HUES48 (cell line): ENCODE measurements around the gene CARNS1.

ENCODE experiments used
- H3K27ac ChIP-seq: one replicate; pipeline ENCODE4 v1.7.0; 2013; ENCODE audit warnings: low read depth, low read length, inconsistent platforms
- H3K27me3 ChIP-seq: 2 replicates; pipeline ENCODE4 v1.6.1; 2013; ENCODE audit warnings: mild to moderate bottlenecking, low read length; ENCODE audit not compliant: control insufficient read depth, insufficient read depth
- H3K36me3 ChIP-seq: 2 replicates; pipeline ENCODE4 v1.6.1; 2013; ENCODE audit warnings: low read length; ENCODE audit not compliant: control insufficient read depth, insufficient read depth
- H3K4me1 ChIP-seq: 2 replicates; pipeline ENCODE4 v1.6.1; 2013; ENCODE audit warnings: mild to moderate bottlenecking, low read length; ENCODE audit not compliant: control insufficient read depth, insufficient read depth
- H3K4me3 ChIP-seq: 2 replicates; pipeline ENCODE4 v1.5.1; 2013; ENCODE audit warnings: mild to moderate bottlenecking, low read depth, low read length
- H3K9ac ChIP-seq: 2 replicates; pipeline ENCODE4 v1.6.1; 2013; ENCODE audit warnings: mild to moderate bottlenecking, low read depth, low read length, moderate library complexity
- H3K9me3 ChIP-seq: 2 replicates; pipeline ENCODE4 v1.6.1; 2013; ENCODE audit warnings: low read length; ENCODE audit not compliant: control insufficient read depth, insufficient read depth

CARNS1 gene

DNA sequence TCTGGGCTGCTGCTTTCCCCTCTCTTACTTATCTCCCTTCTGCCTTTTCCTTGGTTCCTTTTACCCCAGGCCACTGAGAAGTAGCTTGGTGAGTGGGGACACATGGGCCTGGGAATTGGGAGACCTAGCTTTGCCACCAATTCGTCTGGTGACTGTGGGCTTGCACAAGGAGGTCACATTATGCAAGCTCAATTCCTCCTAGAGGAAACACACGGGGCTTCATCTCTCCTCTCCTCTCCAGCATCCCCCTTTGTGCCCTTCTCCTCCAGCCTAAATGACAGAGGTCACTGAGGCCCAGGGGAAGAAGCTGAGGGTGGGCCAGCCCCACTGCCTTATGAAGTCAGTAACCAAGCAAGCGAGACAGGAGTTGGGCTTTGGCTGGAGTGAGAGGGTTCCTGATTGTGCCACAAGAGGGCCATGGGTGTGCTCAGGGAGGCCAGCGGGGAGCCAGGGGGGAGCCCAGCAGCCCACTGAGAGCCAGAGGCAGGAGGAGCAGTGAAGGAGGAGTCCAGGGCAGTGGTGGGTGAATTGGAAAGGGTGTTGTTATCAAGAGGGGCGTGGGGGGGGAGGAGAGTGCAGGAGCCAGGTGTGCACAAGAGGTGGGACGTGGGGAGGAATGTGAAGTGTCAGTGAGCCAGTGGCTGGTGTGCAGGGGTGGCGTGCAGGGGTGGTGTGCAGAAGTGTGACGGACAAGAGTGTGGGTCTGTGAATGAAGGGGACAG is 44.1 kb upstream of the CARNS1 start:
- peaks cover 55% of the 10 kb centered on the region for H3K27me3 ChIP-seq
- H3K4me1 ChIP-seq = peaks cover 37% of the 10 kb centered on the region
- H3K9ac ChIP-seq = no peak overlapping the region
- no peaks in the 10 kb centered on the region for H3K9me3 ChIP-seq
- H3K36me3 ChIP-seq = no peaks in the 10 kb centered on the region
- H3K4me3 ChIP-seq = peak overlapping the region; percentile 57
- H3K27ac ChIP-seq = no peak overlapping the region

DNA sequence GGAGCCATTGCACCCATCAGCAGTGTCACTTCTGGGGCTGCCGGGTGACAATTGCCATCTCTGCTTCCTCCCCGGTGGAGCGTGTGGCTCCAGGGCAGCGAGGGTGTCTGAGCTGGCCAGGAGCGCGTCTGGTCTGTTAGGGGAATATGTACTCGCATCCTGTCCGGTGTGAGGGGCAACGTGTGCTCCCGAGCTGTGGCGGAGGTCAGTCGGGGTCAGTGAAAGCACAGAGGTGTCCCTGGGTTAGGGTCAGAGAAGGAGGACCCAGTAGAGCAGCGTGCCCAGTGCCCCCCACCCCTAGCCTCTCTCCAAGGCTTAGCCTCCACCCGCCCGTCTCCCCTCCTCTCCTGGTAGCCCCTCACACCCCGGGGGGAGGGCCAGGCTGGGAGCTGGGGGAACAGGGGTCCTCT is 43.6 kb upstream of the CARNS1 start:
- Histone ChIP-seq H3K27me3 (peaks cover 61% of the 10 kb centered on the region), H3K9ac (no peak overlapping the region), H3K4me1 (peaks cover 40% of the 10 kb centered on the region), H3K27ac (peak overlapping the region; percentile 20), H3K4me3 (peak overlapping the region; percentile 57), H3K36me3 (no peaks in the 10 kb centered on the region), H3K9me3 (no peaks in the 10 kb centered on the region)

DNA sequence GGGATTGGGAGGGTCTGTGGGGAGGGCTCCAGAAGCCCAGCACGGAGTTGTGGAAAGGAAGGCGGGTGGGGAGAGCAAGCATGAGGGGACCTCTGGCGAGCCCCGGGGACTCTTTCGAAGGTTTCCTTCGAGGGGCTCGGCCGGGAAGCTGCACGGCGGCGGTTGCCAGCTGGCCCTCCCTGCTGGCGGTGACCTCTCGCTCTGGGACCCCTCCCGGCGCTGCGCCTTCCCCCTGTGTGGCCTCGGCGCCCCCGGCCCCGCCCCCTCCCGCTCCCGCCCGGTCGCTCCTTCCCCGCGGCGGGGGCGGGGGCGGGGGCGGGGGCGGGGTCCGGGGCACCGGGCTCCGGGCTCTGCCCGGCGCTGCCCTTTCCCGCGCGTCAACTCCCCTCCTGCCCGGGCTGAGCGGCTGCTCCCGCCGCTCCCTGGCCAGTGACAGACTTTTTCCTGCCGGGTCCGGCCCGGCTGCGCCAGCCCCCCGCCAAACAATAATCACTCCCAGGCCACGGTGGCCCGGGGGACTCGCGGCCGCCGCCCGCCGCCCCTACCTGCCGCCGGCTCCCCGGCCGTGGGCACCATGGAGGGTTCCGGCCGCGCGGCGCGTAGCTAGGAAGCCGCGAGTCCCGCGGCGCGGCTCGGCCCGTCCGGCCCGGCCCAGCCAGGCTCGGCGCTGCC is 43.0 kb upstream of the CARNS1 start:
- no peak overlapping the region for H3K9ac ChIP-seq
- peak overlapping the region; percentile 65 for H3K4me3 ChIP-seq
- peak overlapping the region; percentile 92 for H3K27ac ChIP-seq

DNA sequence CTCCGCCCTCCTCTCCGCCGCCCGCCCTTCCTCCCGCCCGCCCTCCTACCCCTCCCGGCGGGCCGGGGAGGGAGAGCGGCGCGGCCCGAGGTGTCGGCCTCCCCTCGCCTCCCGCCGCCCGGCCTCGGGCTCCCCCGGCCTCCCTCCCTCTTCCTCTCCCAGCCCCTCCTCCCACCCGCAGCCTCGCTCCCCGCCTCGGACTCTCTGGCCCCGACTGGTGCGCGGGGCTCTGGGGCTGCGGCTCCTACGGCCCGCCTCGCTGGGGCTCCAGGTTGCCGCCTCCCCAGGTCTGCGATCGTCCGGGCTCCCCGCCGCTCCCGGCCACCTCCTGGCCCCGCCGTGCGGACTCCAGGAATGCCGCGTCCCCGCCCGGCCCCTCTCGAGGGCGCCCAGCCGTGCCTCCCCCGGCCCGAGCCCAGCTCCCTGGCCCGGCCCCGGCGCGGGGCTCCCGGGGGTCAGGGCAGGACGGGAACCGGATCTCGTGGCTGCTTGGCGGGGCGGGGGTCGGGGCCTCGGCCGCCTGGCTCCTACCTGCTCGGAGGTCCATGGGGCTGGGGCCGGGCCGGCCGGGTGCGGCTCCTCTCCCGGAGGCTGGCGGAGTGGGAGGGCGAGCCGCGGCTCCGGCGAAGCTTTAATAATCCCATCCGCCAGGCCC is 42.4 kb upstream of the CARNS1 start, which contains the start of gene CLCF1:
TSS of gene CLCF1 (minus strand) at position 606 of the 655 bp plus-strand sequence. CDS start at position 547, 59 bp downstream.
- Histone ChIP-seq H3K4me3 (peak within 1 kb of the TSS; percentile 65), H3K27me3 (peaks cover 65% of the 10 kb centered on the region), H3K27ac (peak within 1 kb of the TSS; percentile 92), H3K36me3 (no peaks in the 10 kb centered on the region), H3K9ac (0 out of 2 replicates have a peak within 1 kb of the TSS, but pooled peaks have one; percentile 22), H3K9me3 (no peaks in the 10 kb centered on the region), H3K4me1 (peaks cover 40% of the 10 kb centered on the region)

More for the DNA sequence above, 43.0 kb upstream of the CARNS1 start:
- Histone ChIP-seq H3K27me3 (peaks cover 66% of the 10 kb centered on the region), H3K4me1 (peaks cover 40% of the 10 kb centered on the region), H3K9me3 (no peaks in the 10 kb centered on the region), H3K36me3 (no peaks in the 10 kb centered on the region)

DNA sequence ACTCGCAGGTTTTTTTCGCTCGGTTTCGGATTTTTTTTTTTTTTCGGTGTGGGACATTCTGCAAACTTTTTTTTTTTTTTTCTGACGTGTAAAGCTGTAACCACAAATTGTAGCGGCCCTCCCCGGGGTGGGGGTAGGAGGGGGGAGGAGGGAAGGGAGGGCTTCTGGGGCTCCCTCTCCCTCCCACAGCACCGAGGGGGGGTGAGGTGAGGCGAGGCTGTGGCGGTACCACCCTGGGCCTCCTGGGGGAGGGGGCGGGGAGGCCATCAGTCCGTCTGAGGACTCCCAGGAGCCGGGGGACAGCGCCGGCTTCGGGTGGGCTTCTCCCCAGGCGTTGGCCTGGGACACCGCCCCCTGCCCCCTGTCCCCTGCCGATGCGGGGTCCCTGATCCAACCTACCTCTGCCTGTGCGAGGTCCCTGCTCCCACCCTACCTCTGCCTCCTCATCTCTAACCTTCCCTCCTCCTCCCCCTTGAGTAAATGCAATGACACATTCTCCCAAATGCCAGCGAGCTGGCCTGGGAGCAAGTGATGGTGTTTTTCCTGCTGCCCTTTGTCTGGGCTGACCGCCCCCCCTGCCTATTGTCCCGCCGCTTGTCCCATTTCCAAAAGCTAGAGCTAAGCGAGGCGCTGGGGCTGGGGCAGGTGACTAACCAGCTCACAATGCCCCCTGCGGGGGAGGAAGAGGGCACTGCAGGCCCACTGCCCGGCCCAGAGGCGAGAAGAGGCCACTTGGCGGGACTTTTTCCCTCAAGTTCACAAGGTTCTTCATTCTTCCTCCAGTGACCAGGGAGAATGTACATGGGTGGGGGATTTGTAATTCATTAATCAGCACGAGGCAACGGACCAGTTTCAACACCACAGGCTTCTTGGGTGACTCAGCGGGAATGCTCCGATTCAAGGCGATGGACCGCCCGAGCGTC is 41.6 kb upstream of the CARNS1 start:
- Histone ChIP-seq H3K4me1 (peaks cover 40% of the 10 kb centered on the region), H3K9ac (0 out of 2 replicates have a peak overlapping the region, but pooled peaks have one; percentile 22), H3K4me3 (peak overlapping the region; percentile 65), H3K27me3 (peaks cover 61% of the 10 kb centered on the region), H3K9me3 (no peaks in the 10 kb centered on the region), H3K27ac (peak overlapping the region; percentile 92), H3K36me3 (no peaks in the 10 kb centered on the region)

DNA sequence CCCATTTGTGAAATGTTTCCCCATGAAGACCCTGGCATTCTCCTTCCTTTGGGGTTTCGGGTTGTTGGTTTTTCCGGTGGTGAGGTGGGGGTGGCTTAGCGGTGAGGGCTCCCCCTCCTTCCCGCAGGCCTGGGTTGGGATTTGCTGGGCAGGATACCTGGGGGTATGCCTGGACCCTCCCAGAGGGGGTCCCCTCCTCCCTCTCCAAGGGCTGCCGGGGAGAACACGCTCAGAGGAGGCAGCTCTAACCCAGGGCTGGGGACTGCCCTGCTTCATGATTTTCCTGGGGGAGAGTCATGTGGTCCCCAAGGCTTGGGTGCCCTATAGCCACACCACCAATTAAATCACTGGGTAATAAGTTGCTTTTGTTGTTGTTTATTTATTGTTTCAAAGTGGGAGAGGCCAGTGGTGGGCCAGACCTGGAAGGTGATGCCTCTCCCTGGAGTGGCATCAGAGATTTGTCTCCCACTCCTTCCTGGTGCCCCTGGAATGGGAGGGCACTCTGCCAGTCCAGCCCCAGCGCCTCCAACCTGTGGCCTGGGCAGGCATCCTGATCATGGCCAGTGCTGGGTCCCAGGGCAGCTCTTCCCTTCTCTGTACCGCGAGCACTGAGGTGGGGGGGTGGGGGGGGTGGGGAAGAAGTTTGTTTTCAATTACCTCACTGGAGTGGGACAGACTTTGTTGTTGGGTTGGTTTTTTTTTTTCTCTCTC is 40.8 kb upstream of the CARNS1 start:
- Histone ChIP-seq H3K9ac (0 out of 2 replicates have a peak overlapping the region, but pooled peaks have one; percentile 22), H3K27me3 (peaks cover 53% of the 10 kb centered on the region), H3K9me3 (no peaks in the 10 kb centered on the region), H3K27ac (peak overlapping the region; percentile 92), H3K4me3 (peak overlapping the region; percentile 65), H3K4me1 (peaks cover 39% of the 10 kb centered on the region), H3K36me3 (no peaks in the 10 kb centered on the region)

DNA sequence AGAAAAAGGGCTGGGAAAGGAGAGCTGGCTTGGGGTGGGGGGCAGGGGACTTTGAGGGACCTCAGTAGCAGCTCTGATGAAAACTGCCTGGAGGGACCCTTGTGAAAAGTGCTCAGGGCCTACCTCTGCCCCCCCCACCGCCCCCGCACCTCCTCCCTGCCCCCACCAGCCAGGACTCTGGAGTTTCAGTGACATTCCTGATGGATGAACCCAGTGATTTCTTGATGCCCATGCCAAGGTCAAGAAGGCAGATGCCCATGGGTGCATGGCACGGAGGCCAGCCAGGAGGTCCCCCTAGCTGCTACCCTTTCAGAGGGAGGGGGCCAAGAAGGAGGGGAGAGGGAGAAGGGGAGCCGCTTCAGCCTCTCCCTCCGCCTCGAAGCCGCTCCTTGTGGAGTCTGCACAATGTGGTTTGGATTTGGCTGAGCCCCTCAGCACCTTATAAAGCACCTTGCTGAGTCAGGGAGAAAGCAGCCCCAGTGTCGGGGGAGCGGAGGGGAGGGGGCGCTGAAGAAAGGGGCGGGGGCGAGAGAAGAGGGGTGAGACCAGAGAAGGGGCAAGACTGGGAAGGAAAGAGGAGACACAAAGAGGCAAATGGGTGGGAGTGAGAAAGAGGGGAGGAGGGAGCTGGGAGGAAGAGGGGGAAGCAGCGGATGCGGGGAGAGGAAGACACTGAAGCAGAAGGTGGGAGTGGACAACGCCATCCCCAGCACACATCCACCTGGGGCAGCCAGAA is 40.0 kb upstream of the CARNS1 start:
- Histone ChIP-seq H3K4me1 (peaks cover 35% of the 10 kb centered on the region), H3K9me3 (no peaks in the 10 kb centered on the region), H3K27ac (peak overlapping the region; percentile 92), H3K9ac (no peak overlapping the region), H3K36me3 (no peaks in the 10 kb centered on the region), H3K27me3 (peaks cover 49% of the 10 kb centered on the region), H3K4me3 (peak overlapping the region; percentile 53)

DNA sequence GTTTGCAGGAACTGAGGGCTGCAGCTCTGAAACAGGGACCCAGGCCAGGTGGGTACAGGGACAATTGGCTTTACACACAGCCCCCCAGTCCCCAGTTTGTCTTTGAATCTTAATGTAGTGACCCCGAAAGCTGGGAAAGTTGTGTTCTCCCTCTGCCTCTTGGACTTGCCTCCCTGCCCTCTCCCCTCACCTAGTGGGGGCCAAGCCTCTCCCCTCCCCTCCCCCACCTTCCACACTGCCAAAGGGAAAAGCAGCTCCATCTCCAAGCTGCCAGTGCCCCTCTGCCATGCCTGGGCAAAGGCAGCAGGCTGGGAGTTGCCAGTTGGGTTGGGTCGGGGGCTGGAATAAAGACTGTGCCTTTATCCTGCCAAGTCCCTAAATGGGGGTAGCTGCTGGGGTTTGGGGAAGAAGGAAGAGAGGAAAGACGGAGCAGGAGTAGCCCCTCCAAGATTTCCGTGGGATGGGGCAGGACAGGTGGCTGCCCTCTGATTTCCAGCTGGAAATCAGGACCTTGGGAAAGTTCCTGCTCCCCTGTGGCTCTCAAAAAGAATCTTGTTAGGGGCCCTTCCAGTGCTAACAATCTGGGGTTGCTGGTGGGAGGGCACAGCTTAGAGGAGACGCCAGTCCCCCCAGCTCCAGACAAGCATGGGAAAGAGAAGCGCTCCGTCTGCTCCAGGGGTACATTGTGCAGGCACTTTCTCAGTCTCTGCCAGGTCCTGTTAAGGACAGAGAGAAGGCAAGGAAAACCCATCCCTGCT is 39.2 kb upstream of the CARNS1 start:
- Histone ChIP-seq H3K27ac (peak overlapping the region; percentile 92), H3K27me3 (peaks cover 45% of the 10 kb centered on the region), H3K36me3 (no peaks in the 10 kb centered on the region), H3K9ac (no peak overlapping the region), H3K4me1 (peaks cover 27% of the 10 kb centered on the region), H3K4me3 (peak overlapping the region; percentile 53), H3K9me3 (no peaks in the 10 kb centered on the region)
